Stomach (tissue), 4 donors: ENCODE results near the gene TSPO2.

Experiments used
- EP300 ChIP-seq: sonication (generic); formaldehyde crosslinking; IDR thresholded peaks from one replicate; pipeline ENCODE4 v1.6.1; 2017; ENCODE audit warnings: antibody characterized with exemption
- POLR2A ChIP-seq, 4 donors: fragments of 450-650 bp; IDR thresholded peaks; one replicate each; pipeline ENCODE4 v1.6.1; 2016; ENCODE audit warnings: antibody characterized with exemption in 4 of 4, control low read depth in 2 of 4, mild to moderate bottlenecking in 1 of 4, moderate library complexity in 1 of 4
- POLR2AphosphoS5 ChIP-seq, 3 donors: sonication (generic); formaldehyde crosslinking; IDR thresholded peaks; one replicate each; pipeline ENCODE4 v1.6.1; 2016; ENCODE audit warnings: antibody characterized with exemption in 3 of 3
- TF ChIP-seq, protein P1 (sequence below), 7 experiments: fragments of 450-650 bp in 4 of 7; fragments of 200-600 bp in 3 of 7; sonication (generic) in 3 of 7; IDR thresholded peaks; one replicate each; pipeline ENCODE4 v1.5.1; 2016 to 2019; ENCODE audit warnings: antibody characterized with exemption in 7 of 7, control low read depth in 2 of 7, mild to moderate bottlenecking in 1 of 7

DNA sequence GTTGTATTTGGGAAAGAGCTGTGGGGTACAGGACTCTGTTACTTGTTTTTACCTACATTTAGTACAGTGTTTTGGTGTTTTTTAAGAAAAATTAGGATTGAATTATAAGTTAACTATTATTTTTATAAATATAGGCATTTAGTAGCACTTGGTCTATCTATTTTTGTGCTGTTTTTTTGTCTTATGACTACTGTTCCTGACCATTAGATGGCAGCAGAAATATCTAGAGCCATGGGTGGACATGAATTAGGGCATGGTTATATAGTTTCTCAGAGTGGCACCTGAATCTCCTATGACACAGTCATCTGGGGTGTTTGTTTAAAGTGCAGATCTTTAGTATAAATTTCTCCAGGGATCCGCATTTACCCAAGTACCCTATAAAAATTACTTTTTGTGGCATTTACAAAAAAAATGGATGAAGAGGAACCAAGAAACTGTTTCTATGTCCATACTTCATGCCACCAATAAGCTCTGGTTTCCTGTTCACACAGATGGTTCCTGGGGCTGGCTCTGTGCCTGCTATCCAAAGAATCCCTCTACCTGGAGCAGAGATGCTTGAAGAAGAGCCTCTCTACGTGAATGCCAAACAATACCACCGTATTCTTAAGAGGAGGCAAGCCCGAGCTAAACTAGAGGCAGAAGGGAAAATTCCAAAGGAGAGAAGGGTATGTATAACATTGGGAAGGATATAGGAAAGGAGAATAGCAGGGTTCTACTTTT lies 50.3 kb downstream of the TSPO2 start:
- TF ChIP-seq POLR2A (IDR thresholded peaks at IDR 0.05) (no peak), EP300 (no peak), POLR2AphosphoS5 (IDR thresholded peaks at IDR 0.05) (no peak)
- TF ChIP-seq, protein P1, sequence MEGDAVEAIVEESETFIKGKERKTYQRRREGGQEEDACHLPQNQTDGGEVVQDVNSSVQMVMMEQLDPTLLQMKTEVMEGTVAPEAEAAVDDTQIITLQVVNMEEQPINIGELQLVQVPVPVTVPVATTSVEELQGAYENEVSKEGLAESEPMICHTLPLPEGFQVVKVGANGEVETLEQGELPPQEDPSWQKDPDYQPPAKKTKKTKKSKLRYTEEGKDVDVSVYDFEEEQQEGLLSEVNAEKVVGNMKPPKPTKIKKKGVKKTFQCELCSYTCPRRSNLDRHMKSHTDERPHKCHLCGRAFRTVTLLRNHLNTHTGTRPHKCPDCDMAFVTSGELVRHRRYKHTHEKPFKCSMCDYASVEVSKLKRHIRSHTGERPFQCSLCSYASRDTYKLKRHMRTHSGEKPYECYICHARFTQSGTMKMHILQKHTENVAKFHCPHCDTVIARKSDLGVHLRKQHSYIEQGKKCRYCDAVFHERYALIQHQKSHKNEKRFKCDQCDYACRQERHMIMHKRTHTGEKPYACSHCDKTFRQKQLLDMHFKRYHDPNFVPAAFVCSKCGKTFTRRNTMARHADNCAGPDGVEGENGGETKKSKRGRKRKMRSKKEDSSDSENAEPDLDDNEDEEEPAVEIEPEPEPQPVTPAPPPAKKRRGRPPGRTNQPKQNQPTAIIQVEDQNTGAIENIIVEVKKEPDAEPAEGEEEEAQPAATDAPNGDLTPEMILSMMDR (IDR thresholded peaks at IDR 0.05), result no peak
